Measurements from ENCODE around the gene BCL2.

- TF ChIP-seq CTCF (IDR thresholded peaks at IDR 0.05) (no peak), EP300 (IDR thresholded peaks at IDR 0.05) (no peak), POLR2A (IDR thresholded peaks at IDR 0.05; ENCODE audit: low read depth) (no peak), POLR2AphosphoS5 (IDR thresholded peaks at IDR 0.05) (no peak)
Observed at GRCh38 chr18:63311118-63312018, 8.2 kb downstream of the BCL2 start.
